Muscle layer of colon (tissue), 2 donors: Measurements from ENCODE around the gene ATP5F1C.
"Not testable (repeated sequence)": the region's sequence is repeated elsewhere in the genome, so short reads cannot be mapped to it uniquely, and the experiment has no call there.

Experiments used
- H3K27ac ChIP-seq: one replicate; pipeline ENCODE4 v1.7.0; 2013; ENCODE audit warnings: low read depth, mild to moderate bottlenecking, low read length, moderate library complexity
- H3K27me3 ChIP-seq, 2 donors: one replicate each; pipeline ENCODE4 v1.7.0; 2013; ENCODE audit warnings: low read length in 2 of 2, mild to moderate bottlenecking in 2 of 2; ENCODE audit not compliant: insufficient read depth in 2 of 2, control insufficient read depth in 1 of 2
- H3K36me3 ChIP-seq: one replicate; pipeline ENCODE4 v1.7.0; 2013; ENCODE audit warnings: mild to moderate bottlenecking, low read length; ENCODE audit not compliant: insufficient read depth
- H3K4me1 ChIP-seq: one replicate; pipeline ENCODE4 v1.7.0; 2013; ENCODE audit warnings: mild to moderate bottlenecking, low read length; ENCODE audit not compliant: insufficient read depth
- H3K4me3 ChIP-seq, 2 donors: one replicate each; pipeline ENCODE4 v1.7.0; 2013; ENCODE audit warnings: low read length in 2 of 2, low read depth in 1 of 2, mild to moderate bottlenecking in 1 of 2, moderate library complexity in 1 of 2
- H3K9ac ChIP-seq: one replicate; pipeline ENCODE4 v1.7.0; 2013; ENCODE audit warnings: low read length
- H3K9me3 ChIP-seq: one replicate; pipeline ENCODE4 v1.7.0; 2013; ENCODE audit warnings: mild to moderate bottlenecking, low read length
- donor health status: abdominal sarcoma.
- donor health status: Adenocarcinoma of cecum.

ATP5F1C gene

DNA sequence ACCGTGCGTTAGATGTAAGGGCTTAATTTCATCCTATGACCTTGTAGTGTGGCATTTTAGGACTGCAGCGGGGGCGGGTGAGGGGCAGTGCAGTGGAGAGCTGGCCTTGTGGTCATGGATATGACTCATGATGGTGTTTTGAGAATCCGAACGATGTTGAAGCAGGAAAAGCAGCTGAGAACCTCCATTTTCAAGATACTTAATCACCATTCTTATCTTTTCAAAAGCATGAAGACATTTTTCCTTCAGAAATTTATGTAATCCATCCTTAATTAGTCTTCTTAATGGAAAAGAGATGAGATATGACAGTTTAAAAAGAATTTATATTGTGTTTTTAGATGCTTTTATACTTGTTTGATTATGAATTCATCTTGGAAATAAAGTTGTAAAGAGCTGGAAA is 9.6 kb downstream of the ATP5F1C start:
- Histone ChIP-seq H3K36me3 (peaks cover 49% of the 10 kb centered on the region), H3K4me1 (peaks cover 23% of the 10 kb centered on the region), H3K27me3 (no peaks in the 10 kb centered on the region), H3K9ac (no peak overlapping the region), H3K4me3 (no peak overlapping the region), H3K27ac (no peak overlapping the region), H3K9me3 (no peaks in the 10 kb centered on the region)

DNA sequence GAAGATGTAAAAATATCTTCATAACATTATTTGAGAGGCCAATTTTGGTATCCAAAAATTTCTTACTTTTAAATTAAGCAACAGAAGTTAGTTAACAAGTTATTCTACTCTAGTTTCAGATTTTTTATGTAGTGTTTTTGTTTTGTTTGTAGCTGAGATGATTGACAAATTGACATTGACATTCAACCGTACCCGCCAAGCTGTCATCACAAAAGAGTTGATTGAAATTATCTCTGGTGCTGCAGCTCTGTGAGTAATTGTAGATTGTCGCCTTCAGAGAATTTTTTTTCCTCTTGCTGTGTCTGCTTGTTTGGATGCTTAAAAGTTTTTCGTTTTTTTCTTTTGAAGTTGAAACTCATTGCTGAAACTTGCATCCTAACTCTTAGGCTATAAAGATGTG is 14.6 kb downstream of the ATP5F1C start:
- Histone ChIP-seq H3K36me3 (peaks cover 74% of the 10 kb centered on the region), H3K27me3 (no peaks in the 10 kb centered on the region), H3K9ac (no peak overlapping the region), H3K9me3 (no peaks in the 10 kb centered on the region), H3K4me1 (no peaks in the 10 kb centered on the region), H3K27ac (no peak overlapping the region), H3K4me3 (no peak overlapping the region)

DNA sequence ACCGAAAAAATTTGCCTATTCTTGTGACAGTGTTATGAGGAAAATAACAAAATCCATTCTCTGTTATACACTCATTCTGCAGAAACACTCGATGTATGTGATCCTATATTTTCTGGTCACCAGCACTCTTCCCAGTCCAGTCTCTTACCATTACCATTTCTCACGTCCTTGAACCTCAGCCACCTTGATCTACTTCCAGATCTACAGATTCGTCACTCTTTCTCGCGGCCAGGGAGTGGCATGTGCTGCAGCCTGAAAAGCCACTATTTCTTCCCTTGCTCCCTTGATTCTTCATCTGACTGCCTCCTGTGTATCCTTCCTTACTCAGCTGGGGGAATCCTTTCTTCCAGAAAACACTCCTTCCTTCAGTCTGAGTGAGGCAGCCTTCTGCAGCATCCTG is 16.2 kb downstream of the ATP5F1C start:
- Histone ChIP-seq H3K4me3 (no peak overlapping the region), H3K9me3 (no peaks in the 10 kb centered on the region), H3K27ac (no peak overlapping the region), H3K27me3 (no peaks in the 10 kb centered on the region), H3K36me3 (peaks cover 67% of the 10 kb centered on the region), H3K4me1 (no peaks in the 10 kb centered on the region), H3K9ac (no peak overlapping the region)

DNA sequence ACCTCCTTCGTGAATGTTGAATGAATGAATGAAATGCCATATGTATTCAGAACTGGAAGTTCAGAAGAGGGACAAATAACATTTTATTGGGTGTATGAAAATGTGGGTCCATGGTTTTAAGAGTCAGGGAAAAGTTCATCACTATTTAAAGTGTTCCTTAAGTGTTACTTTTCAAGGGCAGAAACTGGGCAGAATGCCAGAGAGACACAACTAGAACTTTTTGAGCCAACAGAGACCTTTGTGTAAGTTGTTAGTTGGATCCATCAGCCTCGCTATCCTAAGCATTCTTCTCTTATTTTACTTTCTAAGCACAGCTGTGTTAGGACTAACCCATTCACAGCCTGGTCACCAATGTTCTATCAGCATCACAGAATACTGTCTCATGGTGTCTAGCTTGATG is 16.8 kb downstream of the ATP5F1C start:
- no peak overlapping the region for H3K27ac ChIP-seq
- H3K4me1 ChIP-seq = no peaks in the 10 kb centered on the region
- no peaks in the 10 kb centered on the region for H3K27me3 ChIP-seq
- H3K9me3 ChIP-seq = no peaks in the 10 kb centered on the region
- H3K36me3 ChIP-seq = peaks cover 62% of the 10 kb centered on the region
- no peak overlapping the region for H3K4me3 ChIP-seq
- H3K9ac ChIP-seq = no peak overlapping the region

DNA sequence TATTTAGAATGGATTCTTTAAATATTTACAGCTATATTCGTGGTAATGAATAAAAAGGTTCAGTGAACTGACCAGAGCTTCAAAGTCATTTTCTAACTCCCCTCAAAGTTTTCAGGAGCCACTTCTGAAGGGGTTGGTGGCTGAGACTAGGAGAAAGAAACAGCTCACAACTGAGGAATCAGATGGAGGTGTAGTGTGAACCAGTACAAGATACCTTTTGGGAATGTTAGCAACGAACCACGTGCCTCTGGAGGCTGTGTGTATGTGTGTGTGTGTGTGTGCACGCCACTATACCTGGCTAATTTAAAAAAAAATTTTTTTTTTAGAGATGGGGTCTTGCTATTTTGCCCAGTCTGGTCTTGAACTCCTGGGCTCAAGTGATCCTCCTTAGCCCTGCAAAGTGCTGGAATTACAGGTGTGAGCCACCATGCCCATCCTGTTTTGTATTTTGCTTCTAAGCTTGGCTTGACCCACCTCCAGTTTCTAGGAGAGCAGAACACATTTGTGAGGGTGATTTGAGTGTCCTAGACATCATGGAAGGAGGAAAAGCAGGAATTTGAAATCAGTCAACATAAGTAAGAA is 20.8 kb downstream of the ATP5F1C start:
- Histone ChIP-seq H3K36me3 (peaks cover 25% of the 10 kb centered on the region), H3K9me3 (no peaks in the 10 kb centered on the region), H3K4me1 (no peaks in the 10 kb centered on the region), H3K9ac (no peak overlapping the region), H3K4me3 (no peak overlapping the region), H3K27ac (no peak overlapping the region), H3K27me3 (no peaks in the 10 kb centered on the region)

DNA sequence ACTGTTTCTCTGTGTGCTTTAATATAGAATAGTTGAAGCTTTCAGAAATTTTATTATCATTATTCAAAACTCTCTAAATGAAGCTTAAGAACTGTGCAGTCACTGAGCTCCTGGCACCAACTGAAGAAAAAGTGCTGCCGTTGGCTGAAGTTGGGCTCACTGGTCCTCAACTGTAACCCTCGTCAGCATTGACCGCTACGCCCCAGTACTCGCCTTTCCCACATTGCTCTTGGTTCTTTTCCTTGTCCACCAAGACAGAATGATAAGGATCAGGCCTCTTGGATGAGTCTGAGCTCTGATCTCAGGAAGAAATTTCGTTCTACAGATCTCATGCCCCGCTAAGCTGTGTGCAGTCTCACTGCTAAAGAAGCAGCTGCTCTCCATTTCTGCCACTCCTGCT is 22.5 kb downstream of the ATP5F1C start:
- no peaks in the 10 kb centered on the region for H3K4me1 ChIP-seq
- no peak overlapping the region for H3K4me3 ChIP-seq
- H3K27me3 ChIP-seq = no peaks in the 10 kb centered on the region
- H3K27ac ChIP-seq = no peak overlapping the region
- H3K9ac ChIP-seq = no peak overlapping the region
- no peaks in the 10 kb centered on the region for H3K9me3 ChIP-seq
- H3K36me3 ChIP-seq = peaks cover 9% of the 10 kb centered on the region

DNA sequence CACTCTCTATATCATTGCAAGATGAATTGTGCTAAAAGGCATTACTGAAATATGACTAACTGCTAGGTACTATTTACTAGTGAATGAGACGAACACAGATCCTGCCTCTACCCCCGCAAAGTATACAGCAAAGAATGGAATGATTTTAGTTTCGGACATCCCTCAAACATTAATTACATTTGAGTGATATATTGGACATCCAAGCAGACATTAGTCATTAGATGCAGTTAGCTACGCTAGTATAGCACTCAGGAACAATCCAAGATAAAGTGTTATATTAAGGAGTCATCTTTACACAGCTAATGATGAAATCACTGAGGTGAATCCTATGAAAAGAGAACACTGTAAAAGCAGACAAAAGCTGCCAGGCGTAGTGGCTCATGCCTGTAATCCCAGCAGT is 23.0 kb downstream of the ATP5F1C start:
- no peak overlapping the region for H3K27ac ChIP-seq
- no peak overlapping the region for H3K9ac ChIP-seq
- peaks cover 9% of the 10 kb centered on the region for H3K36me3 ChIP-seq
- H3K27me3 ChIP-seq = no peaks in the 10 kb centered on the region
- H3K4me3 ChIP-seq = no peak overlapping the region
- H3K9me3 ChIP-seq = no peaks in the 10 kb centered on the region
- H3K4me1 ChIP-seq = no peaks in the 10 kb centered on the region

DNA sequence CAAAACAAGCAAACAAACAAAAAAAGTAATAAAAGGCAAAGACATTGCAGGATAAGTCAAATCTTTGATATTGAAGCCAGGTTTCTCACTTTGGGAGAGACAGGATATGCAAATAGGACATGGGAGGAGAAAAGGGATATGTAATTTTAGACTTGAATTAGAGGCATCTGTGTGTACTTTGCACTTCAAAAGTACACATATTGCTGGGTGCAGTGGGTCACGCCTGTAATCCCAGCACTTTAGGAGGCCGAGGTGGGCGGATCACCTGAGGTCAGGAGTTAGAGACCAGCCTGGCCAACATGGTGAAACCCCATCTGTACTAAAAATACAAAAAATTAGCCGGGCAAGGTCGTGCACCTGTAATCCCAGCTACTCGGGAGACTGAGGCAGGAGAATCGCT is 23.8 kb downstream of the ATP5F1C start:
- not testable (repeated sequence) for H3K4me3 ChIP-seq, H3K9me3 ChIP-seq, H3K36me3 ChIP-seq, H3K4me1 ChIP-seq, H3K27me3 ChIP-seq, H3K27ac ChIP-seq, H3K9ac ChIP-seq

DNA sequence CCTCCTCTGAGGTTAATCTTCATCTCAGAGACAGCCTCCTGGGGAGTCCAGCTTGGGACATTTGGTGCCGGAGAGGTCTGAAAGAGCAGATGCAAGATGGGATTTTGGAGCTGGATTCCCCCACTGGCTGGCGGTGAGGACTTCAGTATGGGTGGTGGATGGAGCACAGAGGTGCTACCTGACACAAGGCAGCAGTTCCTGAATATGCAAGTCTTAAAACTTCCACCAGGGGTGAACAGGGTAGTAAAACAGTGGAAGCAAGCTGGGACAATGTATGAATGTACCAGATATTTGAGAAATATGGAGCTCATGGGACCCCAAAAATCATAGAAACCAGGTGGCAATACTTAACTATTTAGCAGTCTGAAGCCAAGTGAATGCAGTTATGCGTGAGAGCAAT is 25.5 kb downstream of the ATP5F1C start:
- Histone ChIP-seq H3K27ac (no peak overlapping the region), H3K9me3 (no peaks in the 10 kb centered on the region), H3K27me3 (no peaks in the 10 kb centered on the region), H3K36me3 (no peaks in the 10 kb centered on the region), H3K9ac (no peak overlapping the region), H3K4me1 (no peaks in the 10 kb centered on the region), H3K4me3 (no peak overlapping the region)

DNA sequence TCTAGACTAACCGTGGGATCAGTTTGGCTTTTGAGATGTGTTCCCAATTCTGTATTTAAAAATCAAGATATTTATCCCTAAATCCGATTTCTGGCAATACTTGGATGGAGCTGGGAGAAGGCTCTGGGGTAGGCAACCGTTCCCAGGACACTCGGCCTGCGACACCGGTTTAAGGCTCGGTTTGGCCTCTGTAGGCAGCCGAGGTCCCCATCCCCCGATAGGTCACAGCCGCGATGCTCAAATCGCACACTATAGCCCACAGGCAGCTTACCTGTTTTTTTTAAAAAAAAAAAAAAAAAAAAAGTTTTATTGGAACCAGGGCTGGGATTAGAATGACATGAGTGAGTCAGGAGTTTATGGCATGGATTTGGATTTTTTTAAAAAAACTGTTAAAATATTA is 29.6 kb downstream of the ATP5F1C start:
- Histone ChIP-seq H3K27ac (no peak overlapping the region), H3K36me3 (no peaks in the 10 kb centered on the region), H3K9ac (no peak overlapping the region), H3K4me1 (peaks cover 9% of the 10 kb centered on the region), H3K27me3 (no peaks in the 10 kb centered on the region), H3K4me3 (peak overlapping the region; percentile 43 to 98), H3K9me3 (no peaks in the 10 kb centered on the region)

DNA sequence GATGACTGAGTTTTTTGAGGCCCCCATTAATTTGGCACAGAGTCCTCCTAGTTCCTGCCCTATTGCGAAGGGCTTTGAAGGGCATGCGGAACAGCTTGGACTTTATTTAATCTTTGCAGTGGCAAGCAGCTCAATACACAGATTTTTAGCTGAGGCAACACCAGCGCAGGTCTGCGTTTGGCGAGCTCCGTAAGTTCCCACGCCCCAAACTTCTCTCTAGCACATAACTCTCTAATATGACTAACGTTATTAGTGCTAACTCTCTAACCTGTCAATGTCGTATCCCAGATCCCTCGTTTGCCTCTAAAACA is 30.0 kb downstream of the ATP5F1C start:
- no peak overlapping the region for H3K9ac ChIP-seq
- H3K9me3 ChIP-seq = no peaks in the 10 kb centered on the region
- no peaks in the 10 kb centered on the region for H3K27me3 ChIP-seq
- H3K36me3 ChIP-seq = no peaks in the 10 kb centered on the region
- H3K4me1 ChIP-seq = peaks cover 9% of the 10 kb centered on the region
- peak overlapping the region; percentile 43 to 98 for H3K4me3 ChIP-seq
- peak overlapping the region; percentile 4 for H3K27ac ChIP-seq

DNA sequence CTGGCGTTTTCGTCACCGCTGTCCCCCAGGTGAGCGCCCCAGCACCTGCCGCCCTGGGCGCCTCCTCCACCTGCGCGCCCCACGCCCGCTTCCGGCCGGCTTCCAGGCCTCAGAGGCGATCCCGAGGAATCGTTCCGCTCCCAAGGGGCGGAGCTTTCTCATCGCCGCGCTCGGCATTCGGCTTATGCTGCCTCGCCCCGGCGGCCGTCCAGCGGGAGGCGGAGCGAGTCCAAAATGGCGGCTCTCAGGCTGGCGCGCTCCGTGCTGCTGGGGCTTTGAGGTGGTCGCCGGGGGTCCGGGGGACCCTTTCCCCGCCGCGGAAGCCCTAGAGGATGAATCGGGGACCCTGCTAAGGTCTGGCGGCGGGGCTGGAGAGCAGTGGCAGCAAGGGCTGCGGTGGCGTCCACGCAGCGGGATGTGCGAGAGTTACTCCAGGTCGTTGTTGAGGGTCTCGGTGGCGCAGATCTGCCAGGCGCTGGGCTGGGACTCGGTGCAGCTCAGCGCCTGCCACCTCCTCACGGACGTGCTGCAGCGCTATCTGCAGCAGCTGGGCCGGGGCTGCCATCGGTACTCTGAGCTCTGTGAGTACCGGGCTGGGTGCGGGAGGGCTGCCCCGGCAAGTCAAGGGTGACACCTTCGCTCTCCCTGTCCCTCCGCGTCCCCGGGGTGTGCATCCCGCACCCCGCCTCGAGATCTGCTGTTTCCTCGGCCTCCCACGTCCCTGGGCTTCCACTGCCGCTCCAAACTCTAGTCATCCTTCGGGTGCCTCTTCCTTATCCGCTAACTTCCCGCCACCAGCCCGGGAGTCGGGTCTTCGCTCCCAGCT is 30.5 kb downstream of the ATP5F1C start, which contains the start of gene TAF3:
TAF3 (plus strand) TSS at position 211 of the 826 bp plus-strand sequence; CDS start at position 416, 205 bp downstream.
- H3K4me1 ChIP-seq = peaks cover 9% of the 10 kb centered on the region
- H3K27ac ChIP-seq = peak within 1 kb of the TSS; percentile 69
- peak within 1 kb of the TSS; percentile 50 for H3K9ac ChIP-seq
- no peaks in the 10 kb centered on the region for H3K36me3 ChIP-seq
- H3K9me3 ChIP-seq = no peaks in the 10 kb centered on the region
- peak within 1 kb of the TSS; percentile 43 to 98 for H3K4me3 ChIP-seq
- no peaks in the 10 kb centered on the region for H3K27me3 ChIP-seq
